Neural cell (in vitro differentiated cells): ENCODE measurements around the gene CLVS2.

Experiments used
- CTCF ChIP-seq: fragments of 450-650 bp; IDR thresholded peaks from 2 replicates; pipeline ENCODE4 v1.5.1; 2014; ENCODE audit warnings: antibody characterized with exemption, mild to moderate bottlenecking, moderate library complexity; ENCODE audit not compliant: poor library complexity, severe bottlenecking
- EP300 ChIP-seq: fragments of 450-650 bp; conservative IDR thresholded peaks from 2 replicates; pipeline ENCODE4 v1.6.1; 2014; ENCODE audit warnings: antibody characterized with exemption, mild to moderate bottlenecking, moderate library complexity; ENCODE audit not compliant: poor library complexity, severe bottlenecking

DNA sequence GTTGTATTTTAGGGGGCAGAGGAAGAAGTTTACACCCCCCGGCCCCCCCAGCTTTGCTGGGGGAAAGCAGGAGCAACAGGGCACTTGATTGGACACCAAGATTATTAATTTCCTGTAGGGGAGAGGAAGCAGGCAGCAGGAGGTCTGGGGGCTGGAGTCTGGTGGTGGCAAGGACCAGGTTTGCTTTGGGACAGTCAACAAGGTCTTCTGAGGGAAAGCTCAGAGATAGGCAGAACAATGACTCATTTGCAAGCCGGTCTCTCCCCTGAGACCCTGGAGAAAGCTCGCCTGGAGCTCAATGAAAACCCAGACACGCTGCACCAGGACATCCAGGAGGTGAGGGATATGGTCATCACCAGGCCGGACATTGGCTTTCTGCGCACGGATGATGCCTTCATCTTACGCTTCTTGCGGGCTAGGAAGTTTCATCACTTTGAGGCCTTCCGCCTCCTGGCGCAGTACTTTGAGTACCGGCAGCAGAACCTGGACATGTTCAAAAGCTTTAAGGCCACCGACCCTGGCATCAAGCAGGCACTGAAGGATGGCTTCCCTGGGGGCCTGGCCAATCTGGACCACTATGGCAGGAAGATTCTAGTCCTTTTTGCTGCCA, 1.6 kb downstream of the CLVS2 start:
- TF ChIP-seq CTCF (no peak), EP300 (no peak)
